Peyer's patch (tissue), 4 donors: ENCODE results near the gene CISD3.

Source experiments
- POLR2A ChIP-seq, 2 donors: fragments of 450-650 bp; IDR thresholded peaks; one replicate each; pipeline ENCODE4 v1.5.1; 2017; ENCODE audit warnings: antibody characterized with exemption in 2 of 2, mild to moderate bottlenecking in 2 of 2, moderate library complexity in 2 of 2
- TF ChIP-seq, protein P1 (sequence below), 6 experiments: fragments of 450-650 bp in 4 of 6; fragments of 200-600 bp in 2 of 6; sonication (generic) in 1 of 6; IDR thresholded peaks; one replicate each; pipeline ENCODE4 v1.5.1; 2017 to 2019; ENCODE audit warnings: antibody characterized with exemption in 6 of 6, mild to moderate bottlenecking in 3 of 6, moderate library complexity in 1 of 6

DNA sequence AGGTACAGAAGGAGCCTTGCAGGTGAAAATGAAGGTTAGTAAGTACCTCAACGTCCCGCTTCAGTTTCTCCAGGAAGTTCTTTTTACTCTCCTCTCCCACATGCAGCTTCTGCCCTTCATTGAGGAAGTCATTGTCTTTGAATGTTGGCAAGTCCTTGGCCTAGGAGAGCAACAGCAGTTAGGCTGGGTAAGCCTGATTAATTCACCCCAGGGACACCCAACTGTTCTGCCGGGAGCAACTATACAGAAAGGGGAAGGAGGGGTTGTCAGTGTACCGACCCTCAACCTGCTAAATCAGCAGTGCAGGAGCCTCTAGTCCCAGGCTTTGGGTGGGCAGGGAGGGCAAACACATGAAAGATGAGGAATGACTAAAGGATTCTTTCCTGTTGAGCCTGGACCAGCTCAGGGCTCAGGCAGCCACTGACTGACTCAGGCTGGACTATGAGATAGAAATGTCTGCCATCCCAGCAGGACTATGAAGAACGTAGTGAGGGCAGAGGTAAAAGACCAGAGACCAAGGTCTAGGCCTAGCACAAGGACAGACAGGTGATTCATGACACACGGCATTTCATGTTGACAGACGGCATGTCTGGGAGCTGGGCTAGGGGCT lies 47.6 kb downstream of the CISD3 start:
- TF ChIP-seq POLR2A (IDR thresholded peaks at IDR 0.05) = no peak
- TF ChIP-seq, protein P1, sequence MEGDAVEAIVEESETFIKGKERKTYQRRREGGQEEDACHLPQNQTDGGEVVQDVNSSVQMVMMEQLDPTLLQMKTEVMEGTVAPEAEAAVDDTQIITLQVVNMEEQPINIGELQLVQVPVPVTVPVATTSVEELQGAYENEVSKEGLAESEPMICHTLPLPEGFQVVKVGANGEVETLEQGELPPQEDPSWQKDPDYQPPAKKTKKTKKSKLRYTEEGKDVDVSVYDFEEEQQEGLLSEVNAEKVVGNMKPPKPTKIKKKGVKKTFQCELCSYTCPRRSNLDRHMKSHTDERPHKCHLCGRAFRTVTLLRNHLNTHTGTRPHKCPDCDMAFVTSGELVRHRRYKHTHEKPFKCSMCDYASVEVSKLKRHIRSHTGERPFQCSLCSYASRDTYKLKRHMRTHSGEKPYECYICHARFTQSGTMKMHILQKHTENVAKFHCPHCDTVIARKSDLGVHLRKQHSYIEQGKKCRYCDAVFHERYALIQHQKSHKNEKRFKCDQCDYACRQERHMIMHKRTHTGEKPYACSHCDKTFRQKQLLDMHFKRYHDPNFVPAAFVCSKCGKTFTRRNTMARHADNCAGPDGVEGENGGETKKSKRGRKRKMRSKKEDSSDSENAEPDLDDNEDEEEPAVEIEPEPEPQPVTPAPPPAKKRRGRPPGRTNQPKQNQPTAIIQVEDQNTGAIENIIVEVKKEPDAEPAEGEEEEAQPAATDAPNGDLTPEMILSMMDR (IDR thresholded peaks at IDR 0.05) = no peak
